HG03159 (cell line): Measurements from ENCODE around the gene FAAP100.
"Not testable (repeated sequence)": the region's sequence is repeated elsewhere in the genome, so short reads cannot be mapped to it uniquely, and the experiment has no call there.

Source experiments
- ATAC-seq: cut with Tn5 transposase; IDR thresholded peaks from one replicate; pipeline ENCODE4 v1.9.1; 2021; ENCODE audit warnings: mild to moderate bottlenecking, moderate library complexity; ENCODE audit not compliant: unreplicated experiment

FAAP100 gene, protein sequence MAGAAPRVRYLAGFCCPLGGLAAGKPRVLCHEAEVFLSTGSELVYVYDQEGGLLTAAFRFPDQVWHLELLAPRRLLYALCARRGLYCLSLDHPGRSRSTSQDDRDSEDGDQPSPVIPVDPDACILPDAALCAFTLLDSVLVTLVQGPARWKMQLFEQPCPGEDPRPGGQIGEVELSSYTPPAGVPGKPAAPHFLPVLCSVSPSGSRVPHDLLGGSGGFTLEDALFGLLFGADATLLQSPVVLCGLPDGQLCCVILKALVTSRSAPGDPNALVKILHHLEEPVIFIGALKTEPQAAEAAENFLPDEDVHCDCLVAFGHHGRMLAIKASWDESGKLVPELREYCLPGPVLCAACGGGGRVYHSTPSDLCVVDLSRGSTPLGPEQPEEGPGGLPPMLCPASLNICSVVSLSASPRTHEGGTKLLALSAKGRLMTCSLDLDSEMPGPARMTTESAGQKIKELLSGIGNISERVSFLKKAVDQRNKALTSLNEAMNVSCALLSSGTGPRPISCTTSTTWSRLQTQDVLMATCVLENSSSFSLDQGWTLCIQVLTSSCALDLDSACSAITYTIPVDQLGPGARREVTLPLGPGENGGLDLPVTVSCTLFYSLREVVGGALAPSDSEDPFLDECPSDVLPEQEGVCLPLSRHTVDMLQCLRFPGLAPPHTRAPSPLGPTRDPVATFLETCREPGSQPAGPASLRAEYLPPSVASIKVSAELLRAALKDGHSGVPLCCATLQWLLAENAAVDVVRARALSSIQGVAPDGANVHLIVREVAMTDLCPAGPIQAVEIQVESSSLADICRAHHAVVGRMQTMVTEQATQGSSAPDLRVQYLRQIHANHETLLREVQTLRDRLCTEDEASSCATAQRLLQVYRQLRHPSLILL

DNA sequence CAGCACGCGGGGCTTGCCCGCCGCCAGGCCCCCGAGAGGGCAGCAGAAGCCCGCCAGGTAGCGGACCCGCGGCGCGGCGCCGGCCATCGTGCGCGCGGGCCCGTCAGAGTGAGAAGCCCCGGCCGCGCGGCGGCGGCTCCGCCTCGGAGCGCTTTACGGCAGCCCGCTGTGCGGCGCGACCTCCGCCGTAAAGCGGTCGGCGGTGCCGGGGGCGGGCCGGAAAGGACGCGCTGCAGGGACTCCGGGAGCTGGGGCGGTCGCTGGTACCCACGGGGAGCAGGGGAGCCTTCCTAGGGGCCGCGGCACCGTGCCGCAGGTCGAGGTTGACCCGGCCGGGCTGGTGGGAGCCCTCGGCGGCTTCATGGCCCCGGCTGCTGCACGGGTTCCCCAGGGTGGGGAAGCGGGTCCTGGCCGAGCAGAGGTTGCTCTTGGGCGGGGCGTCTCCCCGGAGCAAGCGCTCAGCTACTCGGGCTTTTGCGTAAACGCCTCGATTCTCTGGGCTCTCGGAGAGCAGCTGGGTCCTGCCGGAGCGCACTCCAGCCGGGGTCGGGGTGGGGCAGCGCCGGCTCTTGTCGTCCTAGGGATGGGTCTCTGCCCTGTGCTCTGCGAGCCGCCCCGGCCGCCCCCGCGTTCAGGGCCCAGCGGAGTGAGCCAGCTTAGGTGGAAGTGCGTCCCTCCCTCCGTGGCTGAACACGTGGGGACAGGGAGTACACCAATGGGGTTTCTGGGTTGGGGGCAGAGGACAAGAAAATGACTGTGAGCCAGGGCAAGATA, at the start of gene FAAP100:
FAAP100 (minus strand) TSS at position 110 of the 774 bp plus-strand sequence; CDS start at position 87, 23 bp downstream.
- peak; percentile 41 for ATAC-seq

DNA sequence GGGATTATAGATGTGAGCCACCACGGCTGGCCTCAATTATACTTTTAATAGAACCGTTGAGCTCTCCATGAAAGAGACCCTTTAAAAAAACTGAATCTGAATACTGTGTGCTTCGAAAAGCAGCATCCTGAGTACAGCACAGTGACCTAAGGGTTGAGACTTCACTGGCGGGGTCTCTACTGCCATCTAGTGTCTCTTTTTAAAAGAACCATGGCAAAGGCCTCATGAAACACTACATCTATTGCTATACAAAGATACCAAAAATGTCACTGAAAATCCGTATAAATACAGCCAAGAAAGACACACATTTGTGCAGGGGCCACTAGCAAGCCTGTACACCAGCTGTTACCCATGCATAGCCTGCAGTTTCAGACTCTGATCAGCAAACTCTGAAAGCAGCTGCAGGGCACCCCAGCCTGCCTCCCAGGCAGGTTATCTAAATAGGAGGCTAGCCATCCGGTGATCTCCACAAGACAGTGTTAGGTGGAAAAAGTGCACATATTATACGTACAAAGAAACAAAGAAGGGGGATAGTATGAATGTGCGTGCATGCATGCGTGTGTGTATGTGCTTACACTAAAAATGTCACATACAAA, 49.5 kb upstream of the FAAP100 start:
- no peak for ATAC-seq

DNA sequence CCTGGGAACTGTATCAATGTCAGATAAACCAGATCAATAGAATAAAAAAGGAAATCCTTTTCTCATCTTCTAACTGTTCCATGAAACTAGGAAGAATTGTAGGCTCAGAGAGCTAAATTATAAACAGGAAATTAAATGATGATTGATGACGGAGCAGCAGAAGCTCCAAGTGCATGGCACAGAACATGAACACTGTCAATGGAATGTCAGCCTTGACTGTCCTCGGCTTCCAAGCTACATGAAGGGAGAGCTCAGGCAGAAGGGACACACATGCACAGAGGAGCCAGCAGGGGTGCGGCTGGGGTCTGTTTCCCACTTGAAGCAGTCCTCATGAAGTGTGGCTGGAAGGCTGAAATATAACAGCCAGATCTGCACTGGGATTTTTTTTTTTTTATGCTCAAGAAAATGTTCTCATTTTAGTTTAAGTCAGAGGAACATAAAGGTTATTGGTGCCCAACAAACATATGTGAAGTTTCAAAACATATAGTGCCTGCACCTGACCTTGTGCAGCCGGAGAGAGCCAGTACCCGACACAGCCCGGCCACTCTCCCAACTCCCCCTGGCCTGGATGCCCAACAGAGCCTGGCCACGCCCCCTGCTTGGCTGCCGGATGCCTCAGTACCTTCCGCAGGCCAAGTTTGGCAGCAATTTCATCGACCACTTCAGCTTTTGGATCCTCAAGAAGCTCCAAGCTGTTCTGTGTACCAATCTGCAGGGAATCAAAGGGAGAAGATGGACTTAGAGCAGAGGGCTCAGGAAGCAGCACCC, 47.8 kb upstream of the FAAP100 start:
- no peak for ATAC-seq

DNA sequence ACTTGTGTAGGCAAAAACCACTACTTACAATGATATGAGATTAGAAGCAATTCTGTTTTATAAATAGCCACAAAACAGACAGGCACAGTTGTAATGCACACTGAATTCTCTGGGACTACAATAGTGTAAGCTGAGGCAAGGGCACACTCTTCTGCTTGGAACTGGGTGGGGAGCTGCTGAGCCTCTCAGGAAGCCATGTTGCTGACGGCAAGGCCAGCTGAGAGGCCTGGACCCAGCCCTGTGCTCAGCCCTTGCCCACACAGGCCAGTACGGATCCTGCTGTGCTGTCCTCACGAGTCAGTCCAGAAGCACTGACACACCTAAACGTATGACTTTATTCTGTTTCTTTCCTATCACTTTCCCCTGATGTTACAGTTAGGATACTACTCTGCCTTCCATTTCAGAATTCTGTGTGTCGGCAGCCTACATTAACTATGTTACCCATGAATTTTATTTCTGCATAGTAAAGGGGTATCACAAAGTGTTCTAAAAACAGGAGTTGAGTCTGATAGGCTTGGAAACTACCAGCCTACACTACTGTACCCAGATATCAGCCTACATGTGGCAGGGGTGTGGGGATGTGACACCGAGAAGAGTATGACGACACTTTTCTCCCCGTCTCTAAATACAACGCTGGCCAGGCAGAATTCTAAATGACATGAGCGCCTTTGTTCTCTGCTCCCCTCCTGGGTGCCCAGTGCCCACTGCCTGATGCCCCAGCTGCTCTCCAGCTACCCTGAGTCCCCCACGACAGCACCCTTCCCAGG, 41.1 kb upstream of the FAAP100 start:
- ATAC-seq: no peak

DNA sequence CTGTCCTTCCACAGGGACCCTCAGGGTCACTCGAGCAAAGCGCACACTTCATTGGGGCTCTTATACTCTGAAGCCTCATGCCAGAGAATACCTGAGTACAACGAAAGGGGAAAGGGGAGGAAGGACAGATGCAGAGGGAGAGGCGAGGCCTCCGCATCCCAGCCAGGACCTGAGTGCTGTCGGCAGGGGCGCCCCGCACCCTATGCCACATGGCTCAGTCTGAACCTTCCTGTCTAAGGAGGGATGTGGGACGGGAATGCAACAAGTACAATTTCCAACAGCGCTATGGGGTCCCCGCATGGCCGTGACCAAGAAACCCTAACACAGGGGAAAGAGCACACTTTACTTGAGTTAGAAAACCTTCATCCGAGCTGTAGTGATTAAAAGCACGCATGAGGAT, 39.8 kb upstream of the FAAP100 start:
- no peak for ATAC-seq

DNA sequence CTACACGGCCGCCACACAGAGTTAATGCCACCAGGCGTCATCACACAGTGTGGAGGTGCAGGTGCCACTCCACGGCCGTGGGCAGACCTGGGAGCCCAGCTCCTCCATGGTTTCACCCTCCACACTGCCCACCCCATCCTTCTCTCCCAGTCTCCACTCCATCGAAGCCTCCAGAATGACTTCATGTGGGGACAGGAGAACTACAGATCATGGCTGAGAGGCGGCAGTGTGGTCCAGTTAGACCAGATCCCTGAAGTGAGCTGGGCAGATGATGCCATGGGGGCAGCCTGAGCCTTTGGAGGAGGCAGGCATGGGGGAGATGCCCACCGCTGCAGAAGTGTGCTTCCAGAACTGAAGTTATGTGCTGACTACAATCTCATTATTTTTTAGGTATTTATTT, 38.0 kb upstream of the FAAP100 start:
- ATAC-seq: no peak

DNA sequence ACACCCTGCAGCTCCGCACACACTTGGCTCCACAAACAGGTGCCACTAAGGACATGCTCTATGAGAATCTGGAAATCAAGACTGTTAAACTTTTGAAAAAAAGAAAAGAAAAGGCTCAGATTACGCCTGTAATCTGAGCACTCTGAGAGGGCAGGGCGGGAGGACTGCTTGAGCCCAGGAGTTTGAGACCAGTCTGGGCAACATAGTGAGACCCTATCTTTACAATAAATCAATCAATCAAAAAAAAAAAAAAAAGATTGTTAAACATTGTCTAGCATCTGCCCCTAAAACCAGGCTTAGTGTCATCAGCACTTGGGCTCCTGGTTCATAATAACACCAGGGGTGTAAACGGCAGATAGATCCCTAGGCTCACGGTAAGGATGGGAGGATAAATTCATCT, 37.5 kb upstream of the FAAP100 start:
- no peak for ATAC-seq

DNA sequence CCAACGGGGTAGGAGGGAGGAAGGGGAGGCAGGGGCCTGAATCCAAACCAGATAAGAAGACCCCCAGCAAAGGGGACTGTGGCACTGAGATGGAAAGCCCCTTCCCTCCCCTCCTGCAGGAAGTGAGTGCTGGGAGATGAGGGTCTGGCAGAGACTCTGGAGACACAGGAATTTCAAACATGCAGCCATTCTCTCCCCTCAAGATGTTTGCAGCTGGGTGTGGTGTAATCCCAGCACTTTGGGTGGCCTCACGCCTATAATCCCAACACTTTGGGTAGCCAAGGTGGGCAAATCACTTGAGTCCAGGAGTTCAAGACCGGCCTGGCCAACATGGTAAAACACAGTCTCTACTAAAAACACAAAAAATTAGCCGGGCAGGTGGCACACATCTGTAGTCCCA, 33.9 kb upstream of the FAAP100 start:
- ATAC-seq: no peak

DNA sequence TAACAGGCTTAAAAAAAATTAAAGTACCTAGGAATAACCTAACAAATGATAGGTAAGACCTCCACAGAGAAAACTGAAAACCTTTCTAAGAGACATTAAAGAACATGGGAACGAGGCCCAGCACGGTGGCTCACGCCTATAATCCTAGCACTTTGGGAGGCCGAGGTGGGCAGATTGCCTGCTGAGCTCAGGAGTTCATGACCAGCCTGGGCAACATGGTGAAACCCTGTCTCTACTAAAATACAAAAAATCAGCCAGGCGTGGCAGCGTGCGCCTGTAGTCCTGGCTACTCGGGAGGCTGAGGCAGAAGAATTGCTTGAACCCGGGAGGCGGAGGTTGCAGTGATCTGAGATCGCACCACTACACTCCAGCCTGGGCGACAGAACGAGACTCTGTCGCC, 32.6 kb upstream of the FAAP100 start:
- ATAC-seq: not testable (repeated sequence)

DNA sequence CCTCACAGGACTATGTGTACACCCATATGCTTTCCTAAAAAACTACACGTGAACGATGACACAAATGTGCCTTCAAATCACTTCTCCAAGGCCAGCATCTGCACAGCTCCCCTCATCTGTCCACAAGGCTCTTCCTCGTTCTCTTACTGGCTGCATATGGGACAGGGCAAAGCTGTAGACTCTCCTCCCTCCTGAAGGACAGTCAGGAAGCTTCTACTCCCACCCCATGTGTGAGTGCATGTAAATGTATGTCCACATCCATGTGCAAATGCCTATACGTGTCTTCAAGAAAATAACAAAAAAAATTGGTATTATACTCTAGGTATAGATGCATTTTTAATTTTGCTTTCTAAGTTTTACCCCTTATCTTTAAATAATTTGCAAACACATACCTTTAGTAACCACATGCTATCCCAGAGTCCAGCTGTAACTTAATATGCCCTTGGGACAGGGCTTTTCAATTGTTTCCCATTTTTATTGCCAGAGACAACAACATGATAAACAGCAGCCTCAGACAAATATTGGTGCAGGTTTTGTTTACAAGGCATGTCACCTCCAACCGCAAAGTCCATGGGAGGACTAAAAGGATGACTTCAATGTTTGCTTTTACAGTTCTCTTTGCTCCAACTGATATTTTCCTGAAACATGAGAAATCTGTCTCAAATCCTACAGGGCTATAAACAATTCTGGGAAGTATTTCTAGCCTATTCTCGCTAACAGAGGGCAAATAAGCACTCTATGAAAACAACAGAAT, 31.6 kb upstream of the FAAP100 start:
- ATAC-seq: no peak

DNA sequence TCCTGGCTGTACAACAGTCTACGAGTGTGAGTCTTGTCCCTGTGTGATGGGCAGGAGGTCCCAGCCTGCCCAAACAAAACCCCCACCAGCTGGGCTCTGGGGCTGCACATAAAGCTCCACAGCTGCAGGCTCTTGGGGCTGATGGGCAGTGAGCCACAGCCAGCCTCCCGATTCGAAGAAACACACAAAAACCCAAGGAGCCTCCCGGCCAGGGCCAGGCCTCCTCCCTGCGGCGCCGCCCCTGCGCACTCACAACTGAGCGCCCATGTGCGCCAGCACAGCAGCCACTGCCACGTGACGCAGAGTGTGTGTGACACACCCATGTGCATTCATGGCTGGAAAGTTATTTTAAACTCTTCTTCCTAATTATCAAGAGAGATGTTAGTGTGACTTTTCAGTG, 30.6 kb upstream of the FAAP100 start:
- ATAC-seq: no peak

DNA sequence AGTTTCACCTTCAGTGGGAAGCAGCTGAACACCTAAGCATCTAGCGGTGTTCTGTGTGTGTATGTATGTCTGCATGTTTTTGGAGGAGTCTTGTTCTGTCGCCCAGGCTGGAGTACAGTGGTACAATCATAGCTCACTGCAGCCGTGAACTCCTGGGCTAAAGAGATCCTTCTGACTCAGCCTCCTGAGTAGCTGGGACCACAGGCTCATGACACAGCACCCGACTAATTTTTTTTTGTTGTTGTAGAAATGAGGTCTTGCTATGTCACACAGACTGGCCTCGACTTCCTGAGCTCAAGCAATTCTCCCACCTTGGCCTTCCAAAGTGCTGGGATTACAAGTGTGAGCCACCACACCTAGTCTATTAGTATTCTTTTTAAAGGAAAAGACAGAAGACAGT, 30.2 kb upstream of the FAAP100 start:
- no peak for ATAC-seq

DNA sequence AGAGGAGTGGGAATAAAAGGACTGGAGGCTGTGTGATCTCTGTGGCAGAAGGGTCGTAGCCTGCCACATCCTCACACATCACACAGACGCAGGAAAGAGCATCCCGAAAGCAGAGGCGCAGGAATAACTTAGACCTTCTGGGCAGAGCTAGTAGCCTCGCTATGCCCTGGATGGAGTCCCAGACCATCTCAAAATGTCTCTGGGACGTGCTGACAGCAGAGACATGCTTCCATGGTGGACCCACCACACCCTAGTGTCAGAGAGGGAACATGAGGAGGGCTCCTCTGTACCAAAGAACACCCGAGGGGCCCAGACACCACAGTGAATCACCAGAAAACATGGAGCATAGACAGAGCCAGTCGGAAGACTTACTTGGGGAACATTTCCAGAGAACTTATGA, 29.6 kb upstream of the FAAP100 start:
- ATAC-seq: no peak

DNA sequence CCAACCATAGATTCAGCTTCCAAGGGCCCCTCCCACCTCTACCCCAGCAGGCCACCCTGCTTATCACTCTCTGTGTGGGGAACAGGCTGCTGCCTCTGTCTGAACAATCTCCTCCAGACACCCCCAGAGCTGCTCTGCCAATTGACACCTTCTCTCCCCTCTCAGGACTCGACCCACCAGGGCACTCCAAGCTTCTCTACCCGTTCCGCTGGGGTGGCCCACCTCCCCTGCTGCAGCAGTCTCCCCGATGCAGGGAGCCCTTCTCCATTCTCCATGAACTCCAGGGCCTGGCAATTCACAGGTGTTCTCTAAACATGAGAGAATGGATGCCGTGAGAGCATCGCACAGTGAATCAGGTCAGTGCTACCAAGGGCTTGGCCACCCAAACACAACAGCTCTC, 28.3 kb upstream of the FAAP100 start:
- ATAC-seq: no peak

DNA sequence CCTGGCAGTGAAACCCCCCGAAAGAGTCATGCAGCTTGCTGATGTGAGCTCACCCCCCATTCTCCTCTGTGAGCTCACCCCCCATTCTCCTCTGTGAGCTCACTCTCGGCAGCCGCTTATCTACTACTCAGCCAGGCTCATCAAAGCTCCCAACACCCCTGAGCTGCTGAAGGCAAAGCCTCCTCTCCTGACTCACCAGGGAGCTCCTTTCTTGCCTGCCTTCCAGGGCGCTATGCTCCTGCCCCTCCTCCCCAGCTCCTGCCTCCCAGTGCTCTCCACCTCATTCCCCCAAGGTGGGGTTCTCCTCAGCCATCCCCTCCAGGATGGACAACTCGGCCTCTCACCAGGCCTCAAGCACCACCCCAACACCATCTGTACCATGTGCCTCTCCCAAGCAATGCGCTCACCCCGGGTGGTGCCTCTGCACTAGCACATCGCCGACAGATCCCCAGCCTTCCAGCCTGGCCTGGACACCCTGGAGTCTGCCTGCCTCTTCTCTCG, 27.7 kb upstream of the FAAP100 start:
- no peak for ATAC-seq

DNA sequence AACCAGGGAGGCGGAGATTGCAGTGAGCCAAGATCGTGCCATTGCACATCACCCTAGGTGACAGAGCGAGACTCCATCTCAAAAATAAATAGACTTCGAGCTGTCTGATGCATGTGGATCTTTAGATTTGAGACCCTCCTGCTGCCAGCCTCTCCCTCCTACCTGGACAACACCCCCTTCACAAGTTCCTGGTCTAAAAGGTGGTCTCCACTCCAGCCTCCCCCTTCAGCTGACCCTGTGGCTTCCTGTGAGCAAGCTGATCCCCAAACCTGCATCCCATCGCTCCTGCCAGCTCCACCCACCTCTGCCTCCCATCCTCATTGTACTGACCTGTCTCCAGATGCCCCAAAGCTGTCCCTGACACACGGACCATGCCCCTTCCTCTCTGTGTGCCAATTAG, 27.1 kb upstream of the FAAP100 start:
- ATAC-seq: no peak

DNA sequence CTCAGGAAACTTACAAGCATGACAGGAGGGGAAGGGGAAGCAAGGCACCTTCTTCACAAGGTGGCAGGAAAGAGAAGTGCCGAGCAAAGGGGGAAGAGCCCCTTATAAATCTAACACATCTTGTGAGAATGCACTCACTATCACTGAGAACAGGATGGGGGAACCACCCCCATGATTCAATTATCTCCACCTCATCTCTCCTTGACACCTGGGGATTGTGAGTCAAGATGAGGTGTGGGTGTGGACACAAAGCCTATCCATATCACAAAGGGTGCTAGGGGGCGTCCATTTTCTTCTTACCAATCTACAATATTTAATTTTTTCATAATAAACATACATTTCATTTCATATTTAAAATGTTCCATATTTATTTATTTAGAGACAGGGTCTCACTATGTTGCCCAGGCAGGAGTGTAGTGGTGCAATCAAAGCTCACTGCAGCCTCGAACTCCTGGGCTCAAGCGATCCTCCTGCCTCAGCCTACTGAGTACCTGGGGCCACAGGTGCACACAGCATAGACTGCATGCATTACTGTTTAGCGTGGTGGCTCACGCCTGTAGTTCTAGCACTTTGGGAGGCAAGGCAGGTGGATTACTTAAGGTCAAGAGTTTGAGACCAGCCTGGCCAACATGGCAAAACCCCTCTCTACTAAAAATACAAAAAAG, 26.5 kb upstream of the FAAP100 start:
- ATAC-seq: no peak

DNA sequence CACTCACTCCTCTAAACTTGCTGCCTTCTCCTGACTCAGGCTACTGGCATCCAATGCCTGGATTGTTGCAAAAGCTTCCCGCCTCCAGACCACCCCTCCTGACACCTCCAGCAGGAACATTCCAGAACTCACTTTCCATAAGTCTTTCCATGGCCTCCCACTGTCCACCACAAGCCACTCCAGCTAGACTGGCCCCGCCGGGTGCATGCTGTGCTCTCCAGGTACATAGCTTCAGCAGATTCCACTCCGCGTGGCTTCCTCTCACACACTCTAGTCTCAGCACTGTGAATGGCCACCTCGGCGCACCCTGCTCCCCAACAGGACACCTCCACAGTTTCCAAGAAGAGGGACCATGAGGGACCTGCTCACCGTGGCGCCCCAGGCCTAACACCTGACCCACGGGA, 25.9 kb upstream of the FAAP100 start:
- no peak for ATAC-seq
